GM12878 (cell line): ENCODE measurements around the gene PRRC2B. TPM values are rescaled to one million over a fixed set of nuclear protein-coding genes. Genes with fewer than 3 reads are reported as not detected.
"Not testable (repeated sequence)": the region's sequence is repeated elsewhere in the genome, so short reads cannot be mapped to it uniquely, and the experiment has no call there.

ENCODE experiments used
- ATAC-seq: fragments of 200-7000 bp; cut with Tn5 transposase; 3 replicates; pipeline ENCODE4 v1.9.1; 2020; ENCODE audit warnings: mild to moderate bottlenecking, moderate library complexity
- BruUV-seq: library from RNA; stranded (reverse); fragments of 400-500 nt; replicated peaks from 2 replicates; lab custom pipeline; 2021; lab: Mats Ljungman, UMichigan
- CTCF ChIA-PET: fragments of 300-600 bp; sonication (Branson Sonifier 250); formaldehyde crosslinking; extraction: SDS; loops from one replicate; lab custom pipeline; 2021; ENCODE audit warnings: inconsistent platforms; lab: Yijun Ruan, JAX
- POLR2A ChIA-PET: fragments of 350-600 bp; formaldehyde crosslinking; extraction: SDS; loops from one replicate; lab custom pipeline; 2021; ENCODE audit warnings: inconsistent platforms; lab: Charles Lee
- RAD21 ChIA-PET: fragments of 300-600 bp; sonication (Branson Sonifier 250); formaldehyde crosslinking; loops from one replicate; lab custom pipeline; 2023; ENCODE audit warnings: antibody characterized with exemption; ENCODE audit not compliant: unreplicated experiment; lab: Charles Lee
- SMC1A ChIA-PET: fragments of 300-600 bp; sonication (Branson Sonifier 250); formaldehyde crosslinking; loops from one replicate; lab custom pipeline; 2023; ENCODE audit not compliant: unreplicated experiment, uncharacterized antibody; lab: Charles Lee
- DNase-seq: peaks from one replicate; pipeline ENCODE4 v3.0.0-alpha.2; 2011; ENCODE audit warnings: low read depth, low spot score
- FAIRE-seq: peaks from 3 replicates; lab custom pipeline; 2011; peaks lifted over from hg19 to GRCh38; lab: Jason Lieb, UNC
- H2AFZ ChIP-seq: 2 replicates; pipeline ENCODE4 v1.6.0; 2011; ENCODE audit warnings: low read depth, low read length, control low read depth; ENCODE audit not compliant: control insufficient read depth
- H3K27ac ChIP-seq: 2 replicates; pipeline ENCODE4 v1.5.1; 2011; ENCODE audit warnings: control low read depth; ENCODE audit not compliant: control insufficient read depth, insufficient read depth
- H3K27me3 ChIP-seq, 2 experiments: replicated peaks in 1 of 2; 2 replicates each; pipeline versions ENCODE4 v1.6.0 to v1.6.1; 2011; ENCODE audit warnings: low read length in 1 of 2; ENCODE audit not compliant: control insufficient read depth in 2 of 2, insufficient read depth in 2 of 2
- H3K36me3 ChIP-seq, 2 experiments: 2 replicates each; pipeline ENCODE4 v1.5.1; 2011; ENCODE audit warnings: low read length in 1 of 2; ENCODE audit not compliant: control insufficient read depth in 2 of 2, insufficient read depth in 2 of 2
- H3K4me1 ChIP-seq: 2 replicates; pipeline ENCODE4 v1.6.1; 2011; ENCODE audit warnings: mild to moderate bottlenecking, low read length, moderate library complexity, mixed read lengths; ENCODE audit not compliant: control insufficient read depth, insufficient read depth
- H3K4me2 ChIP-seq: 2 replicates; pipeline ENCODE4 v1.6.0; 2011; ENCODE audit warnings: control low read depth; ENCODE audit not compliant: control insufficient read depth, insufficient read depth
- H3K4me3 ChIP-seq: fragments of 200-600 bp; sonication (generic); 2 replicates; pipeline ENCODE4 v1.5.1; 2016
- H3K79me2 ChIP-seq: 2 replicates; pipeline ENCODE4 v1.6.0; 2011; ENCODE audit warnings: low read length; ENCODE audit not compliant: control insufficient read depth, insufficient read depth
- H3K9ac ChIP-seq: 2 replicates; pipeline ENCODE4 v1.8.0; 2011; ENCODE audit warnings: low read length, control low read depth, mixed read lengths; ENCODE audit not compliant: control insufficient read depth, insufficient read depth
- H3K9me3 ChIP-seq: replicated peaks from 3 replicates; pipeline ENCODE4 v1.5.1; 2011; ENCODE audit warnings: mild to moderate bottlenecking, low read length; ENCODE audit not compliant: control insufficient read depth, insufficient read depth
- H4K20me1 ChIP-seq: 2 replicates; pipeline ENCODE4 v1.6.0; 2011; ENCODE audit not compliant: control insufficient read depth, insufficient read depth
- CEBPB ChIP-seq, 2 experiments: fragments of 150-350 bp in 1 of 2; IDR thresholded peaks; 2 replicates each; pipeline ENCODE4 v1.6.1; 2012 to 2014; ENCODE audit warnings: low read depth in 2 of 2, low read length in 2 of 2, borderline replicate concordance in 1 of 2, inconsistent platforms in 1 of 2
- ETV6 ChIP-seq, 2 experiments: fragments of 450-650 bp in 1 of 2; IDR thresholded peaks in 1 of 2; conservative IDR thresholded peaks in 1 of 2; 2 replicates each; pipeline ENCODE4 v1.6.1; 2014; ENCODE audit warnings: antibody characterized with exemption in 1 of 2, borderline replicate concordance in 1 of 2, low read depth in 1 of 2, mild to moderate bottlenecking in 1 of 2, moderate library complexity in 1 of 2
- MYB ChIP-seq: fragments of 150-350 bp; IDR thresholded peaks from 2 replicates; pipeline ENCODE4 v1.6.1; 2014; ENCODE audit warnings: mild to moderate bottlenecking, low read depth, low read length, borderline replicate concordance
- MYC ChIP-seq: IDR thresholded peaks from 2 replicates; pipeline ENCODE4 v1.6.1; 2011; ENCODE audit warnings: mild to moderate bottlenecking, low read length, moderate library complexity, inconsistent platforms; ENCODE audit not compliant: insufficient read depth, insufficient replicate concordance, insufficient read length, severe bottlenecking
- NR2C1 ChIP-seq: fragments of 450-650 bp; IDR thresholded peaks from 2 replicates; pipeline ENCODE4 v1.6.1; 2017; ENCODE audit warnings: antibody characterized with exemption, mild to moderate bottlenecking, moderate library complexity
- SPI1 ChIP-seq: IDR thresholded peaks from 2 replicates; pipeline ENCODE4 v1.6.1; 2011; ENCODE audit warnings: low read depth, mild to moderate bottlenecking, low read length, moderate library complexity, borderline replicate concordance; ENCODE audit not compliant: insufficient read depth
- USF2 ChIP-seq: IDR thresholded peaks from 2 replicates; pipeline ENCODE4 v1.6.1; 2011; ENCODE audit warnings: low read depth, low read length, improper control_type of control experiment, borderline replicate concordance
- WGBS: methylation state at CpG from one replicate; pipeline ENCODE4 v1.1.6; 2016; ENCODE audit warnings: low lambda C conversion rate; ENCODE audit not compliant: insufficient replicate concordance, insufficient coverage; ENCODE audit errors: missing lambda C conversion rate; 5-methylcytosine and 5-hydroxymethylcytosine counted together
- in situ Hi-C: fragments of 300-500 bp; cut with MboI; formaldehyde crosslinking; loops from 9 replicates; pipeline ENCODE4 v1.14.3; 2018; ENCODE audit warnings: mixed read lengths
- intact Hi-C: fragments of 100-400 bp; cut with micrococcal nuclease; formaldehyde crosslinking; loops from one replicate; pipeline ENCODE4 v1.14.2; 2022; ENCODE audit not compliant: unreplicated experiment
- polyA plus RNA-seq, 11 experiments: library from polyadenylated mRNA; depleted of rRNA in 4 of 11; unstranded in 6 of 11; stranded (reverse) in 5 of 11; fragments of >200 nt; fragmentation: Nextera tagmentation in 4 of 11; fragmentation: Illumina TruSeq in 1 of 11; extraction: Ambion mirVana in 4 of 11; extraction: Trizol in 1 of 11; gene quantifications; 1 replicate in 1 of 11; 2 replicates in 10 of 11; pipeline versions ENCODE4 v1.2.1 to v1.2.3, GENCODE V29; 2011 to 2016; ENCODE audit warnings: inconsistent platforms in 2 of 11, missing spikeins in 2 of 11, low read depth in 1 of 11
- total RNA-seq, 4 experiments: library from RNA; depleted of rRNA in 3 of 4; stranded (reverse); fragments of >200 nt in 3 of 4; fragmentation: Illumina TruSeq in 1 of 4; extraction: Trizol in 1 of 4; gene quantifications; 2 replicates each; pipeline versions ENCODE4 v1.2.1 to v1.2.3, GENCODE V29; 2013 to 2021

PRRC2B gene
- total and polyA plus RNA-seq, 10 of the 15 experiments (the other 5 are each of a cell fraction or from before 2014, with no cell fraction given), result 0.84 to 155 (median 28.7) TPM

- SMC1A ChIA-PET, H3K79me2 ChIP-seq, CTCF ChIA-PET, H3K27me3 ChIP-seq, DNase-seq, H3K4me2 ChIP-seq: not testable (repeated sequence)
- 39% methylated on average over 12 of the region's 12 CpGs for WGBS
- TF ChIP-seq ETV6 (conservative IDR thresholded peaks at IDR 0.05 in 1 of 2, IDR thresholded peaks at IDR 0.05 in 1 of 2; ENCODE audit: borderline replicate concordance in 1 of 2, low read depth in 1 of 2) (peak in 1 of 2 experiments; percentile 94; a peak in 2 of 4 replicates), SPI1 (peak; percentile 18; the same call in 1 of the 2 replicates)
- TF ChIP-seq, all 136 proteins: peak for 2; not testable (repeated sequence) for 134
- H3K4me1 ChIP-seq, H2AFZ ChIP-seq, H3K9me3 ChIP-seq, H3K9ac ChIP-seq, intact Hi-C loops, in situ Hi-C loops, H3K4me3 ChIP-seq, POLR2A ChIA-PET, BruUV-seq, ATAC-seq, RAD21 ChIA-PET, H3K27ac ChIP-seq, H4K20me1 ChIP-seq: not testable (repeated sequence)
- FAIRE-seq, result peak; percentile 18
- H3K36me3 ChIP-seq, result peaks cover 12 to 28% of the 10 kb centered on the region in 2 experiments; a peak in 3 of 4 replicates
Observed at GRCh38 chr9:131515559-131516031, 121.7 kb downstream of the PRRC2B start.

- H3K4me2 ChIP-seq, result no peak overlapping the region
- H3K27me3 ChIP-seq, result no peaks in the 10 kb centered on the region
- no peak overlapping the region for H3K4me3 ChIP-seq
- H4K20me1 ChIP-seq, result no peaks in the 10 kb centered on the region
- no peaks in the 10 kb centered on the region for H3K4me1 ChIP-seq
- ATAC-seq (no peak), FAIRE-seq (no peak), DNase-seq (no peak)
- H2AFZ ChIP-seq, result no peak overlapping the region
- H3K79me2 ChIP-seq, result no peaks in the 10 kb centered on the region
- H3K36me3 ChIP-seq, result peaks cover 12 to 24% of the 10 kb centered on the region in 2 experiments; a peak in 3 of 4 replicates
- H3K9ac ChIP-seq, result no peak overlapping the region
- TF ChIP-seq CEBPB (IDR thresholded peaks at IDR 0.05; ENCODE audit: borderline replicate concordance in 1 of 2, low read depth in 2 of 2, low read length in 2 of 2) (no peak), MYC (no peak), NR2C1 (no peak), MYB (no peak), USF2 (no peak), ETV6 (conservative IDR thresholded peaks at IDR 0.05 in 1 of 2, IDR thresholded peaks at IDR 0.05 in 1 of 2; ENCODE audit: borderline replicate concordance in 1 of 2, low read depth in 1 of 2) (peak in 1 of 2 experiments; percentile 75; a peak in 2 of 4 replicates)
- RAD21 ChIA-PET, result no interaction called here
- SMC1A ChIA-PET, result no interaction called here
- CTCF ChIA-PET, result no interaction called here
- intact Hi-C loops (no loop called here), in situ Hi-C loops (no loop called here)
- no peaks in the 10 kb centered on the region for H3K9me3 ChIP-seq
- 70% methylated on average over 14 of the region's 15 CpGs for WGBS
- POLR2A ChIA-PET, result no interaction called here
- BruUV-seq, result no TSS peak
- no peak overlapping the region for H3K27ac ChIP-seq
Observed at GRCh38 chr9:131516100-131516499, 122.2 kb downstream of the PRRC2B start.
